PC-3 (cell line): ENCODE data around the gene ZFHX3. TPM values are rescaled to one million over a fixed set of nuclear protein-coding genes. Genes with fewer than 3 reads are reported as not detected.

ENCODE experiments used
- ATAC-seq: fragments of 200-7000 bp; cut with Tn5 transposase; 2 replicates; pipeline ENCODE4 v1.9.1; 2020; ENCODE audit warnings: mild to moderate bottlenecking, moderate library complexity
- BruUV-seq: library from RNA; stranded (reverse); fragments of 400-500 nt; replicated peaks from 2 replicates; lab custom pipeline; 2021; lab: Mats Ljungman, UMichigan
- CTCF ChIA-PET: fragments of 300-600 bp; sonication (Branson Sonifier 250); formaldehyde crosslinking; loops from one replicate; lab custom pipeline; 2022; ENCODE audit warnings: antibody characterized with exemption; lab: Charles Lee
- POLR2A ChIA-PET: fragments of 300-600 bp; sonication (Branson Sonifier 250); formaldehyde crosslinking; loops from one replicate; lab custom pipeline; 2022; ENCODE audit warnings: antibody characterized with exemption; ENCODE audit not compliant: unreplicated experiment; lab: Charles Lee
- DNase-seq: peaks from one replicate; pipeline ENCODE4 v3.0.0-alpha.2; 2015
- H2AFZ ChIP-seq: fragments of 300-600 bp; sonication (generic); 2 replicates; pipeline ENCODE4 v1.6.0; 2016; ENCODE audit warnings: antibody characterized with exemption, low read length
- H3F3A ChIP-seq: fragments of 300-600 bp; sonication (generic); one replicate; pipeline ENCODE4 v1.6.0; 2017; ENCODE audit warnings: antibody characterized with exemption, low read length, control low read depth, mild to moderate bottlenecking; ENCODE audit not compliant: unreplicated experiment
- H3K27ac ChIP-seq: fragments of 300-600 bp; sonication (generic); 2 replicates; pipeline ENCODE4 v1.5.1; 2016; ENCODE audit warnings: mild to moderate bottlenecking, low read length
- H3K27me3 ChIP-seq: fragments of 300-600 bp; sonication (generic); 2 replicates; pipeline ENCODE4 v1.6.1; 2016; ENCODE audit warnings: low read length, mixed read lengths
- H3K36me3 ChIP-seq: fragments of 300-600 bp; sonication (generic); 2 replicates; pipeline ENCODE4 v1.6.1; 2016; ENCODE audit warnings: low read depth, mixed run types, low read length, mixed read lengths
- H3K4me1 ChIP-seq: fragments of 300-600 bp; sonication (generic); 2 replicates; pipeline ENCODE4 v1.5.1; 2016; ENCODE audit warnings: low read length; ENCODE audit not compliant: insufficient read depth
- H3K4me2 ChIP-seq: fragments of 300-600 bp; sonication (generic); 2 replicates; pipeline ENCODE4 v1.6.0; 2016; ENCODE audit warnings: low read length
- H3K4me3 ChIP-seq: fragments of 300-600 bp; sonication (generic); 2 replicates; pipeline ENCODE4 v1.5.1; 2016; ENCODE audit warnings: mild to moderate bottlenecking, low read length, mixed read lengths
- H3K79me2 ChIP-seq: fragments of 300-600 bp; sonication (generic); 2 replicates; pipeline ENCODE4 v1.6.1; 2017; ENCODE audit warnings: low read length, mixed read lengths
- H3K9ac ChIP-seq: fragments of 300-600 bp; sonication (generic); 2 replicates; pipeline ENCODE4 v1.6.0; 2016; ENCODE audit warnings: mild to moderate bottlenecking, low read length
- H3K9me2 ChIP-seq: fragments of 300-600 bp; sonication (generic); replicated peaks from 2 replicates; pipeline ENCODE4 v1.6.1; 2016; ENCODE audit warnings: mixed run types, low read length, mixed read lengths
- H3K9me3 ChIP-seq: fragments of 300-600 bp; sonication (generic); 2 replicates; pipeline ENCODE4 v1.6.1; 2016; ENCODE audit warnings: low read length, mixed read lengths
- H4K20me1 ChIP-seq: fragments of 300-600 bp; sonication (generic); 2 replicates; pipeline ENCODE4 v1.6.1; 2016; ENCODE audit warnings: low read length, mixed read lengths
- CTCF ChIP-seq: fragments of 300-600 bp; sonication (generic); conservative IDR thresholded peaks from 2 replicates; pipeline ENCODE4 v1.5.1; 2017; ENCODE audit warnings: antibody characterized with exemption, low read depth, mild to moderate bottlenecking, low read length
- EZH2 ChIP-seq: fragments of 300-600 bp; sonication (generic); IDR thresholded peaks from one replicate; pipeline ENCODE4 v1.6.1; 2017; ENCODE audit warnings: antibody characterized with exemption, mild to moderate bottlenecking, low read length; ENCODE audit not compliant: unreplicated experiment
- EZH2phosphoT487 ChIP-seq: fragments of 300-600 bp; sonication (generic); IDR thresholded peaks from 2 replicates; pipeline ENCODE4 v1.6.1; 2018; ENCODE audit warnings: mild to moderate bottlenecking, antibody characterized with exemption, low read length, borderline replicate concordance
- intact Hi-C: fragments of 100-400 bp; cut with micrococcal nuclease; formaldehyde crosslinking; loops from 2 replicates; pipeline ENCODE4 v1.9.0; 2023
- total RNA-seq: library from RNA; depleted of rRNA; stranded (reverse); fragments of >200 nt; gene quantifications from 2 replicates; pipeline ENCODE4 v1.2.3, GENCODE V29; 2014

The ZFHX3 gene
- total RNA-seq, 1 experiment from 2014 or later: 3.5 TPM

- TF ChIP-seq EZH2phosphoT487 (no peak), EZH2 (no peak), CTCF (no peak)
- POLR2A ChIA-PET: interaction anchor here (0.7 kb wide), 1 partner anchor 595 kb away, joined by 3 read pairs; no protein-coding TSS in a partner anchor
- Histone ChIP-seq H4K20me1 (no peaks in the 10 kb centered on the region), H3K27me3 (no peaks in the 10 kb centered on the region), H3F3A (no peaks in the 10 kb centered on the region), H3K9me3 (no peaks in the 10 kb centered on the region), H3K36me3 (no peaks in the 10 kb centered on the region), H3K79me2 (no peaks in the 10 kb centered on the region), H3K9me2 (no peaks in the 10 kb centered on the region), H3K4me3 (peak overlapping the region; percentile 56), H3K27ac (peak overlapping the region; percentile 63), H3K4me2 (peak overlapping the region; percentile 78), H3K4me1 (peaks cover 17% of the 10 kb centered on the region), H3K9ac (no peak overlapping the region), H2AFZ (peak overlapping the region; percentile 43; the same call in 1 of the 2 replicates)
- intact Hi-C loops: loop anchor here (5.0 to 10.0 kb wide), 2 partner anchors 120 to 283 kb away; no protein-coding TSS in a partner anchor
- no TSS peak for BruUV-seq
- DNase-seq: peak; percentile 70
- CTCF ChIA-PET: no interaction called here
- ATAC-seq: peak; percentile 79
These were observed 260.2 kb downstream of the ZFHX3 start for GRCh38 chr16:72787514-72788268.

- ATAC-seq (no peak), DNase-seq (no peak)
- ChIA-PET POLR2A (interaction anchor here (0.7 kb wide), 1 partner anchor 595 kb away, joined by 3 read pairs; no protein-coding TSS in a partner anchor), CTCF (no interaction called here)
- Histone ChIP-seq H3K27ac (peak overlapping the region; percentile 63), H3K9me2 (no peaks in the 10 kb centered on the region), H3K36me3 (no peaks in the 10 kb centered on the region), H3K79me2 (no peaks in the 10 kb centered on the region), H3K4me2 (peak overlapping the region; percentile 63), H3K4me1 (peaks cover 17% of the 10 kb centered on the region), H3K4me3 (peak overlapping the region; percentile 56), H3F3A (no peaks in the 10 kb centered on the region), H3K27me3 (no peaks in the 10 kb centered on the region), H3K9me3 (no peaks in the 10 kb centered on the region), H3K9ac (peak overlapping the region; percentile 48), H2AFZ (no peak overlapping the region), H4K20me1 (no peaks in the 10 kb centered on the region)
- intact Hi-C loops: loop anchor here (5.0 to 10.0 kb wide), 2 partner anchors 120 to 282 kb away; no protein-coding TSS in a partner anchor
- BruUV-seq: no TSS peak
- no peak for TF ChIP-seq EZH2phosphoT487
- TF ChIP-seq EZH2: no peak
- no peak for TF ChIP-seq CTCF
These were observed 260.8 kb downstream of the ZFHX3 start for GRCh38 chr16:72787130-72787513.

- Histone ChIP-seq H3K79me2 (no peaks in the 10 kb centered on the region), H3K9ac (no peak overlapping the region), H3F3A (no peaks in the 10 kb centered on the region), H3K4me3 (no peak overlapping the region), H3K4me2 (no peak overlapping the region), H3K9me2 (no peaks in the 10 kb centered on the region), H2AFZ (no peak overlapping the region), H4K20me1 (no peaks in the 10 kb centered on the region), H3K27ac (no peak overlapping the region), H3K27me3 (no peaks in the 10 kb centered on the region), H3K36me3 (no peaks in the 10 kb centered on the region), H3K9me3 (no peaks in the 10 kb centered on the region), H3K4me1 (peaks cover 17% of the 10 kb centered on the region)
- no peak for ATAC-seq
- CTCF ChIA-PET: interaction anchor here (0.7 kb wide), 1 partner anchor 1440 kb away, joined by 3 read pairs; no protein-coding TSS in a partner anchor
- TF ChIP-seq EZH2phosphoT487 (no peak), EZH2 (no peak), CTCF (no peak)
- BruUV-seq: no TSS peak
- DNase-seq: no peak
- POLR2A ChIA-PET: interaction anchor here (0.6 kb wide), 1 partner anchor 781 kb away, joined by 3 read pairs; no protein-coding TSS in a partner anchor
- intact Hi-C loops: loop anchor here (5.0 to 10.0 kb wide), 2 partner anchors 119 to 282 kb away; no protein-coding TSS in a partner anchor
These were observed 261.3 kb downstream of the ZFHX3 start for GRCh38 chr16:72786606-72787005.
